T-helper 1 cell treated with Interleukin-12 subunit alpha and Interleukin-12 subunit beta and Interleukin-4 antibody, amounts not matched to agents 30 μg/mL and 1 μg/mL, for 36 hours (primary cell): Measurements from ENCODE around the gene NFYB.
"Not testable (repeated sequence)": the region's sequence is repeated elsewhere in the genome, so short reads cannot be mapped to it uniquely, and the experiment has no call there.

Experiments
- H3K27ac Mint-ChIP-seq: one replicate; pipeline ENCODE4 v1.8.0; 2021; ENCODE audit warnings: mild to moderate bottlenecking, mixed read lengths
- H3K27me3 Mint-ChIP-seq: one replicate; pipeline ENCODE4 v1.8.0; 2021; ENCODE audit warnings: low read depth, mixed read lengths
- H3K36me3 Mint-ChIP-seq: one replicate; pipeline ENCODE4 v1.8.0; 2021; ENCODE audit warnings: low read depth, mixed read lengths
- H3K4me1 Mint-ChIP-seq: one replicate; pipeline ENCODE4 v1.8.0; 2021; ENCODE audit warnings: low read depth, mixed read lengths
- H3K4me3 Mint-ChIP-seq: one replicate; pipeline ENCODE4 v1.8.0; 2021; ENCODE audit warnings: mild to moderate bottlenecking, moderate library complexity, mixed read lengths
- H3K9me3 Mint-ChIP-seq: one replicate; pipeline ENCODE4 v1.8.0; 2021; ENCODE audit warnings: mixed read lengths

NFYB gene

DNA sequence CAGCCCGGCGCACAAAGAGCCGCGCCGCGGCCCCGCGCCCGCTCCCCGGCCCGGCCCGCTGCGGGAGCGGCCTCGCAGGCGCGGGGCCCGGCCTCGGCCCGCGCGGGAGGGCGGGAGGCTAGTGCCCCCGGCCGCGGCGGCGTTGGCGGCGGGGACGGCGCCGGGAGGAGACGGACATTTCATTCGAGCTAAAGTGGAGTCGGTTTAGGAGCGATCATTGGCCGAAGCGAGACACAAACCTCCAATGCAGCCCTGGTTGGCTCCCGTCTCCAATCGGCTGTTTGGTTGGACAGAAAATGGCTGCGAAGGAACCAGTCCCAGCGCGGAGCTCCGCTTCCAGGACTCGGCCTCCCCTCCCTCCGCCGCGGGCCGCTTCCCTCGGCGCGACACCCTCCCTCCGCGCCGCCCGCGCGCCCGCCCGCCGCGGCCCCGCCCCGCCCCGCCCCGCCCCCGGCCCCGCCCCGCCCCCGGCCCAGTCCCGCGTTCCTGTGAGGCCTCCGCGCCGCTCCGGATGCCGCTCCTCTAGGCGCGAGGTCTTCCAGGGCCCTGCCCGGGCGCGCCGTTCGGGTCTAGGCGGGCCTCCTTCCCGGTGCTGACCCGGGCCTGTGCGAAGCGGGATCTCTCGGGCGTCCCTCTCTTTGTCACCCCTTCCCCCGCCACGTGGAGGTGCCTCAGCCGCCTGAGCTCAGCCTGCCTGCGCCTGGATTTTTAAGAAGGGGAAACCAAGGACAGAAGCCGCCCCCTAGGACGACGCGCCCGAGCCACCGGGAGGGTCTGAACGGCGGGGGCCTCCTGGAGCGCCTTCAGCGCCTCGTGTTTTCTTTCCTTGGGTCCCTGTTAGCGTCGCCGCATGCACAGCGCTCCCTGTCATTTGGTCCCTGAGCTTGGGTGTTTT is at the start of gene NFYB:
Gene NFYB (minus strand): TSS at position 309 of the 895 bp plus-strand sequence. CDS start 2,757 bp downstream, outside the sequence.
- peak within 1 kb of the TSS; percentile 88 for H3K4me3 Mint-ChIP-seq
- peaks cover 23% of the 10 kb centered on the region for H3K27me3 Mint-ChIP-seq
- no peaks in the 10 kb centered on the region for H3K9me3 Mint-ChIP-seq
- peaks cover 1% of the 10 kb centered on the region for H3K36me3 Mint-ChIP-seq
- H3K4me1 Mint-ChIP-seq, result peaks cover 18% of the 10 kb centered on the region
- H3K27ac Mint-ChIP-seq, result peak within 1 kb of the TSS; percentile 84

DNA sequence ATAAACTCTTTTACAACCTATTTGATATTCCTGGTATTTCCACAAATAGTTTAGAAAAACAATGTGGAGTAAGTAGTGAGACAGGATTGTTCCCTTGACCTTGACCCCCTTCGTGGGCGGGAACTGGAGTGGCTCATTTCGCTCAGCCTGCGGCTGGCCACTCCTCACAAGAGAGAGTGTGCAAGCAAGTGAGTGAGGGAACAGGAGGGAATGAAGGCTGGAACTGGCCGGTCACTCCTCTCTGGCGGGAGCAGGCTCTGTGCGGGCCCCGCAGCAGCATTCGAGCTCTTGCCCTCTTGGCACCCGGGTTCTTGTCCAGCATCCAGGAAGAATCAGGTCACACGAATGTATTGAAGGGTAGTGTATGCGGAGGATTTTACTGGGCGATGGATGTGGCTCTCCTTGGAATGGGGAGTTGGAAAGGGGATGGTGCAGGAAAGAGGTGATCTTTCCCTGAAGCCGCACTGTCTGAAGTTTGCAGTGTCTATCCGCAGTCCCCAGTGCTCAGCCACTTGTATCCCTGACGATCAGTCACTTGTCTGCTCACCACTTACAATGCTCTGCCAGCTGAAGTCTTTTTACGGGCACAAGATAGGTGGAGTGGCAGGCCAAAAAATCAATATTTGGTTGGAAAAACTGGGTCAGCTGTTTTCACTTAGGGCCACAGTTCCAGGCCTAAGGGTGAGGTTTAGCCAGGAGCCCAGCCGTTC is 49.6 kb upstream of the NFYB start:
- Mint-ChIP-seq H3K9me3 (peaks cover 5% of the 10 kb centered on the region), H3K27me3 (no peaks in the 10 kb centered on the region), H3K27ac (no peak overlapping the region), H3K4me1 (no peaks in the 10 kb centered on the region), H3K4me3 (no peak overlapping the region), H3K36me3 (no peaks in the 10 kb centered on the region)

- H3K27ac Mint-ChIP-seq, result no peak overlapping the region
- H3K36me3 Mint-ChIP-seq, result no peaks in the 10 kb centered on the region
- H3K9me3 Mint-ChIP-seq, result peaks cover 5% of the 10 kb centered on the region
- H3K27me3 Mint-ChIP-seq, result no peaks in the 10 kb centered on the region
- peaks cover 1% of the 10 kb centered on the region for H3K4me1 Mint-ChIP-seq
- no peak overlapping the region for H3K4me3 Mint-ChIP-seq
Observed at GRCh38 chr12:104183443-104183842, 45.4 kb upstream of the NFYB start.

- H3K4me3 Mint-ChIP-seq, result no peak overlapping the region
- H3K27ac Mint-ChIP-seq, result no peak overlapping the region
- no peaks in the 10 kb centered on the region for H3K36me3 Mint-ChIP-seq
- H3K9me3 Mint-ChIP-seq, result peaks cover 5% of the 10 kb centered on the region
- no peaks in the 10 kb centered on the region for H3K27me3 Mint-ChIP-seq
- H3K4me1 Mint-ChIP-seq, result peaks cover 8% of the 10 kb centered on the region
Observed at GRCh38 chr12:104182621-104183378, 44.8 kb upstream of the NFYB start.

DNA sequence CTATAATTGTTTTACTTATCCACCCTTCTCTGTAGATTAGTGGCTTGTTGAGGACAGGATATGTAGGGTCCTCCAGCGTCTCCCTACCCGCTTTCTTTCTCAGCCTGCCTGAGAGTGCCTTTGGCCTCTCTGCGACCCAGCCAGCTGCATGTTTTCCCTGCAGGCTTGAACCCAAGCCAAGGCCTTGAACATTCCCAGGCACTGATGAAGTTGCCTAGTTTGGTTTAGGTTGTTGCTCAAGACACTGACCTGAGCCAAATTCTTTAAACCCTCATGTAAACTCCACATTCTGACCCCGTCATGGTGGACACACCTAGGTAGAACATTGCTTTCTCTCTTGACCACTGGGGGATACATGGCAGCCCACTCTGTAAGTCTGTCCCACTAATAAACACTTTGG is 44.1 kb upstream of the NFYB start:
- Mint-ChIP-seq H3K27me3 (no peaks in the 10 kb centered on the region), H3K9me3 (peaks cover 5% of the 10 kb centered on the region), H3K4me3 (no peak overlapping the region), H3K4me1 (peaks cover 14% of the 10 kb centered on the region), H3K27ac (no peak overlapping the region), H3K36me3 (no peaks in the 10 kb centered on the region)

DNA sequence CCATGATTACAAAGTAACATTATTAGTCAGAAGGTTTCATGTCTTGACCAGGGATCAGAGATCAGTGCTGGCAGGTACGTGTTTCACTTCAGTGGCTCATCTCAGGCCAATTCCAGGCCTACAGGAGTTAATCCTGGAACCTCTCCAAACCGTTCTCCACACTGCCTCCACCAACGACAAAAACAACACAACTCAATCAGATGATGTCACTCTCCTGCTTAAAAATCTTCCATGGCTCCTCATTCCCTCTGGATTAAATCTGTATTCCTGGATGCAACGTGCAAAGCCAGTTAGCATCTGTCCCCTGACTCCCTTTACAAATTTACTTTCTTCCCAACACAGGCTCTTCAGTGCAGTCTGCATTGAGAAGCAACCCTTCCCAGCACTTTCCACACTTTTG is 43.3 kb upstream of the NFYB start:
- H3K27ac Mint-ChIP-seq, result no peak overlapping the region
- no peaks in the 10 kb centered on the region for H3K36me3 Mint-ChIP-seq
- peaks cover 15% of the 10 kb centered on the region for H3K4me1 Mint-ChIP-seq
- no peaks in the 10 kb centered on the region for H3K27me3 Mint-ChIP-seq
- no peak overlapping the region for H3K4me3 Mint-ChIP-seq
- H3K9me3 Mint-ChIP-seq, result peaks cover 5% of the 10 kb centered on the region

DNA sequence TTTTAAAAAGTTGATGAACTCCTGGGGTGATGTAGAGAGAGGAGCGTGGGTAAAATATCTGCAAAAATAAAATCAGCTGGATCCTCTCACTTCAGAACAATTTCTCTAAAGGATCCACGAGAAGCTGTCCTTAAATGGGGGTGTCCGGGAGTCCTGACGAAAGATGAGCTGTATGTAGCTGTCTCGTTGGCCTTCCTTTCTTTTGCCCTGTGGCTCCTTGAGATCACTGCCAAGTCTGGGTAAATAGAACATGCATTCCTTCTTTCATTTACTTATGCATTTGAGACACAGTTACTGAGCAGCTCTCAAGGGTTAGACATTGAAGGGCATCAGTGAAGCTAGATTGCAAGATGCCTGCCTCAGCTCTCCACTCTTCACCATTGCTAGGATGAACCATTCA is 42.4 kb upstream of the NFYB start:
- no peaks in the 10 kb centered on the region for H3K36me3 Mint-ChIP-seq
- peaks cover 15% of the 10 kb centered on the region for H3K4me1 Mint-ChIP-seq
- no peak overlapping the region for H3K4me3 Mint-ChIP-seq
- H3K27me3 Mint-ChIP-seq, result no peaks in the 10 kb centered on the region
- no peak overlapping the region for H3K27ac Mint-ChIP-seq
- peaks cover 5% of the 10 kb centered on the region for H3K9me3 Mint-ChIP-seq

DNA sequence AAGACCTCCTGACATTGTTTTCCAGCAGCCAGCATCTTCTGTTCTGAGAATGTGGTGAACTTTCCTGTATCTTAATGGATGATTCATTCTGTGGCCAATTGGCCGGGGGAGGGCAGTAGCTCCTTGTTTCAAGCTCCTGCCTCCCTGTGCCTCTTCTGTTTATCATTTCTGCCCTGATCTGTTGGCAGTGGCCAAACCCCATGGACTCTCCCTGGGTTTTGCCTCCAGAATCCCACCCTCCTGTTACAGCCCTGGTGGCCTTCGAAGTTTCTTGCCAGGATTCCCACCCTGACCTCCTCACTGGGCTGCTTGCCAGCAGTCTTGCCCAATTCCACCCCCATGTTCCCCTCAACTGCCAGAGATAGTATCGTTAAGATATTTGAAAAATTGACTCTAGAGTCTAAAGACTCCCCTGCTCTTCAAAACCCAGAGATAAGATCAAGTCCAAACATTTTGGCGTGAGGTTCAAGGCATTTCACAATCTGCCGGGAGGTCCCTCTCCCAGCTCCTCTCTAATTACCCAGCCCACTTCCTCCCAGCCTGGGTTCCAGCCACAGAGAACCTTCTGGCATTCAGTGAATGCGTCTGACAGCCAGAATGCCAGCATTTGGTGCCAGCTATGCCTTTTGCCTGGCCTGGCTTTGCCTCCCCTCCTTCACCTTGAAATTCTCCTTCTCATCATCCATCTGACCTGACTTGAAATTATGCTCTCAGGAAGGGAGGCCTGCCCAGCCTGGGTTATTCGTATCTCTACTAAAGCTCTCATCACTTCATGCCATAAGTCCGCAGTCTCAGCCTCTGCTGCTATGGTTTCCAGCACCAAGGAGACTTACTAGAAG is 39.9 kb upstream of the NFYB start:
- Mint-ChIP-seq H3K27ac (peak overlapping the region; percentile 20), H3K4me3 (peak overlapping the region; percentile 2), H3K4me1 (peaks cover 15% of the 10 kb centered on the region), H3K9me3 (no peaks in the 10 kb centered on the region), H3K27me3 (no peaks in the 10 kb centered on the region), H3K36me3 (no peaks in the 10 kb centered on the region)

DNA sequence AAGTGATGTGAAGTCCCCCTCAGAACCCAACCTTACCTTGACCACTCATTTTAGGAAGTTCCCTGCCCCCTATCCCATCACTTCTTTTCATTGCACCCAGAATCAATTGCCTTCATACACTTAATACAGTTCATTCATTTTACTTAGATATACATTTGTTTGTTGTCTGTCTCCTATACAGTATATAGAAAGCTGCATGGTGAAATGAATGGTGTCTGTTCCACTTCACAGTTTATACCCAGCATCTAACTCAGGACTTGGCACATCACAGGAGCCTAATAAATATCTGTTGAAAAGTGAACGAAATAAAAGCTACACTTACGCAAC is 39.3 kb upstream of the NFYB start:
- no peaks in the 10 kb centered on the region for H3K36me3 Mint-ChIP-seq
- no peaks in the 10 kb centered on the region for H3K9me3 Mint-ChIP-seq
- peaks cover 15% of the 10 kb centered on the region for H3K4me1 Mint-ChIP-seq
- no peaks in the 10 kb centered on the region for H3K27me3 Mint-ChIP-seq
- H3K4me3 Mint-ChIP-seq, result no peak overlapping the region
- H3K27ac Mint-ChIP-seq, result no peak overlapping the region

DNA sequence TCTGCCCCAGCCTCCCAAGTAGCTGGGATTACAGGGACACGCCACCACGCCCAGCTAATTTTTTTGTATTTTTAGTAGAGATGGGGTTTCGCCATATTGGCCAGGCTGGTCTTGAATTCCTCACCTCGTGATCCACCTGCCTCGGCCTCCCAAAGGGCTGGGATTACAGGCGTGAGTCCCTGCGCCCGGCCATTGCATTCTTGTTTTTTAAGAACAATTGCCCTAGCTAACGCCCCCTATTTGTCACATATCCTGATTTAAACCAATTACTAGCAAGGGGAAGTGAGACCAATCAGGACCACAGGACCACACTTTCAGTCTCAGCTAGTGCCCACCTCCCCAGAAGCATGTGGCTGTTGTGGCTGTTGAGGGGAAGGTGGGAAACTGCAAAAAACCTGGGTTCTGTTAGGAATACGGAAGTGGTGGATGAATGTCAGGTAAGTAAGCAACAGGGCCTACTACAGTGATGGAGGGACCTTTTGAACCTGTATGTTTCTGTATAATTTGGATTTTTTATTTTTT is 37.8 kb upstream of the NFYB start:
- H3K36me3 Mint-ChIP-seq, result no peaks in the 10 kb centered on the region
- H3K4me3 Mint-ChIP-seq, result no peak overlapping the region
- peaks cover 15% of the 10 kb centered on the region for H3K4me1 Mint-ChIP-seq
- no peaks in the 10 kb centered on the region for H3K9me3 Mint-ChIP-seq
- no peaks in the 10 kb centered on the region for H3K27me3 Mint-ChIP-seq
- no peak overlapping the region for H3K27ac Mint-ChIP-seq

- H3K36me3 Mint-ChIP-seq, H3K27me3 Mint-ChIP-seq, H3K27ac Mint-ChIP-seq, H3K4me3 Mint-ChIP-seq, H3K9me3 Mint-ChIP-seq: not testable (repeated sequence)
- H3K4me1 Mint-ChIP-seq, result peaks cover 15% of the 10 kb centered on the region
Observed at GRCh38 chr12:104173804-104174203, 35.8 kb upstream of the NFYB start.

- Mint-ChIP-seq H3K27ac (no peak overlapping the region), H3K36me3 (no peaks in the 10 kb centered on the region), H3K27me3 (peaks cover 4% of the 10 kb centered on the region), H3K4me3 (no peak overlapping the region), H3K4me1 (peaks cover 5% of the 10 kb centered on the region), H3K9me3 (no peaks in the 10 kb centered on the region)
Observed at GRCh38 chr12:104172570-104172947, 34.5 kb upstream of the NFYB start.

DNA sequence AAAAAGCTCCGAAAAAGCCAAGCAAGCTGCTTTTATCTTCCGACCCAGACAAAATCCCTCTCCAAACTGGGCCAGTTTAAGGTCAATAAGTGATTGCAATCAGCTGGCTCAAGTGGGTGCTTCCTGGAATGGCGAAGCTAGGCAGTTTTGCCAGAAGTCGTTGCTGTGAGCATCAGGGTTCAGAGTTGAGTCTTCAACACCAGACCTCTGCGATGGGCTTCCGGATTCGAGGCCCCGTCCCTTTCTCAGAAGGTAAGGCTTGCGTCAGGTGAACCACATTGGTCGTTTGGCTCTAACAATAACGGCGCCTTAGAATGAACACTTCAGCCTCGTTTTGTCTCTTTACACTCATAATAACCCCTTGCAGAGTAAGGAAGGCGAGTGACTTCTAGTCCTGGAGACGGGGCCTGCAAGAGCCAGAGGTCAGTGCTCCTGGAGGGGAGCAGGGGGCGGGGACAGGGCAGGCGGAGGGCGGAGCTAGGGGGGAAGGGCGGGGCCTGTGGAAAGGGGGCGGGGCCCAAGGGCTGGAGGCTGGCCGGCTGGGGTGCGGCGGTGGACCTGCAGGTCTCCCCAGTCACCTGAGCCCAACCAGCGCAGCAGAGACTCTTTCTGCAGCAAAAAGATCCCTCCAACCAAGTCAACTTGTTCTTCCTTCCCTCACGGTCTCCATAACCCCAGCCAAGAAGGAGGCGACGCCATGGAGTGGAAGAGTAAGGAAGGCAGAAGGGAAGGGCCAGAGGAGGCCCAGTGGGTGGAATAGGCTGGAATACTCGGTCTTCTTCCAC is 34.0 kb upstream of the NFYB start:
- no peak overlapping the region for H3K4me3 Mint-ChIP-seq
- H3K36me3 Mint-ChIP-seq, result no peaks in the 10 kb centered on the region
- no peaks in the 10 kb centered on the region for H3K9me3 Mint-ChIP-seq
- peaks cover 4% of the 10 kb centered on the region for H3K27me3 Mint-ChIP-seq
- no peak overlapping the region for H3K27ac Mint-ChIP-seq
- no peaks in the 10 kb centered on the region for H3K4me1 Mint-ChIP-seq
